Suprapubic skin (tissue), 4 donors: ENCODE measurements around the gene INAVA. TPM values are rescaled to one million over a fixed set of nuclear protein-coding genes. Genes with fewer than 3 reads are reported as not detected.
"Not testable (repeated sequence)": the region's sequence is repeated elsewhere in the genome, so short reads cannot be mapped to it uniquely, and the experiment has no call there.

Source experiments
- DNase-seq, 2 donors: peaks; one replicate each; pipeline ENCODE4 v3.0.0-alpha.2; 2019; ENCODE audit warnings: low spot score in 2 of 2
- H3K27ac ChIP-seq: fragments of 200-600 bp; sonication (generic); one replicate; pipeline ENCODE4 v1.5.1; 2019
- H3K27me3 ChIP-seq: fragments of 200-600 bp; sonication (generic); one replicate; pipeline ENCODE4 v1.5.1; 2019
- H3K36me3 ChIP-seq: fragments of 200-600 bp; sonication (generic); one replicate; pipeline ENCODE4 v1.5.1; 2019
- H3K4me1 ChIP-seq: fragments of 200-600 bp; sonication (generic); one replicate; pipeline ENCODE4 v1.5.1; 2019
- H3K4me3 ChIP-seq: fragments of 200-600 bp; sonication (generic); one replicate; pipeline ENCODE4 v1.5.1; 2019; ENCODE audit warnings: mild to moderate bottlenecking
- H3K9me3 ChIP-seq: fragments of 200-600 bp; sonication (generic); one replicate; pipeline ENCODE4 v1.5.1; 2019
- EP300 ChIP-seq: sonication (generic); formaldehyde crosslinking; IDR thresholded peaks from one replicate; pipeline ENCODE4 v1.6.1; 2017; ENCODE audit warnings: antibody characterized with exemption
- POLR2A ChIP-seq, 2 donors: fragments of 450-650 bp; IDR thresholded peaks; one replicate each; pipeline ENCODE4 v1.6.1; 2017; ENCODE audit warnings: antibody characterized with exemption in 2 of 2, mild to moderate bottlenecking in 2 of 2, moderate library complexity in 2 of 2
- POLR2AphosphoS5 ChIP-seq, 3 donors: sonication (generic); formaldehyde crosslinking; IDR thresholded peaks; one replicate each; pipeline ENCODE4 v1.6.1; 2017; ENCODE audit warnings: antibody characterized with exemption in 3 of 3
- WGBS: methylation state at CpG from one replicate; pipeline ENCODE4 v1.1.5; 2018; 5-methylcytosine and 5-hydroxymethylcytosine counted together
- total RNA-seq, 4 donors: library from RNA; depleted of rRNA; stranded (reverse); fragments of >200 nt; gene quantifications; one replicate each; pipeline ENCODE4 v1.1.0, GENCODE V29; 2016
- TF ChIP-seq, protein P1 (sequence below), 2 donors: fragments of 200-600 bp in 1 of 2; fragments of 450-650 bp in 1 of 2; sonication (generic) in 1 of 2; IDR thresholded peaks; one replicate each; pipeline ENCODE4 v1.5.1; 2016 to 2019; ENCODE audit warnings: antibody characterized with exemption in 2 of 2, mild to moderate bottlenecking in 1 of 2, moderate library complexity in 1 of 2

The INAVA gene
- total RNA-seq, 4 donors from 2014 or later = 110 to 137 (median 117) TPM

DNA sequence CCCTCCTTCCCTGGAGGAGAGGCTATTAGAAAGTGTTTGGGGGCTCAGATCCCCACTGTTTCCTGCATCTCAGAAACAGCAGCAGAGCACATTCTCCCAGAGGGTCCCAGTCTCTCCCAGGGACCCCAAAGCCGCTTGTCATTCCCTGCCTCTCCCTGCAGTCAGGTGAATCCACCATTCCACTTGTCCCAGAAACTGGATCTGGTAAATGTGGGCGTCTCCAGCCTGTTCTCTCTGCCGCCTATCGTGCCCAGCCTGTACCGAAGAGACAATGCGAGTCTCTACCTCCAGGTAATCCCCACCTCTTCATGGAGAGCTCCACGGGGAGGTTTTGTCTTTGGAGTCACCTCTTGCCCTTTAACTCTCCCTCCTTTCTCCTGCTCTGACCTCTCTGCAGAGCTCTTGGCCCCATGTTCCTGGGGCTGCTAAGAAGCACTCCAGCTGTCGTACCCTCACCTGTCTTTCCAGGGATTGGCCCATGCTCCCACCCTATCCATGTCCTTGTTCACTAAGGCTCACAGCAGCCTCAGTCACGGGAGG lies 26.9 kb downstream of the INAVA start:
- Histone ChIP-seq H3K36me3 (no peaks in the 10 kb centered on the region), H3K4me3 (no peak overlapping the region), H3K4me1 (peaks cover 8% of the 10 kb centered on the region), H3K9me3 (no peaks in the 10 kb centered on the region), H3K27me3 (no peaks in the 10 kb centered on the region), H3K27ac (no peak overlapping the region)
- 80% methylated on average over 9 of the region's 9 CpGs for WGBS
- TF ChIP-seq POLR2A (IDR thresholded peaks at IDR 0.05) = no peak
- no peak for TF ChIP-seq EP300
- TF ChIP-seq, protein P1, sequence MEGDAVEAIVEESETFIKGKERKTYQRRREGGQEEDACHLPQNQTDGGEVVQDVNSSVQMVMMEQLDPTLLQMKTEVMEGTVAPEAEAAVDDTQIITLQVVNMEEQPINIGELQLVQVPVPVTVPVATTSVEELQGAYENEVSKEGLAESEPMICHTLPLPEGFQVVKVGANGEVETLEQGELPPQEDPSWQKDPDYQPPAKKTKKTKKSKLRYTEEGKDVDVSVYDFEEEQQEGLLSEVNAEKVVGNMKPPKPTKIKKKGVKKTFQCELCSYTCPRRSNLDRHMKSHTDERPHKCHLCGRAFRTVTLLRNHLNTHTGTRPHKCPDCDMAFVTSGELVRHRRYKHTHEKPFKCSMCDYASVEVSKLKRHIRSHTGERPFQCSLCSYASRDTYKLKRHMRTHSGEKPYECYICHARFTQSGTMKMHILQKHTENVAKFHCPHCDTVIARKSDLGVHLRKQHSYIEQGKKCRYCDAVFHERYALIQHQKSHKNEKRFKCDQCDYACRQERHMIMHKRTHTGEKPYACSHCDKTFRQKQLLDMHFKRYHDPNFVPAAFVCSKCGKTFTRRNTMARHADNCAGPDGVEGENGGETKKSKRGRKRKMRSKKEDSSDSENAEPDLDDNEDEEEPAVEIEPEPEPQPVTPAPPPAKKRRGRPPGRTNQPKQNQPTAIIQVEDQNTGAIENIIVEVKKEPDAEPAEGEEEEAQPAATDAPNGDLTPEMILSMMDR (IDR thresholded peaks at IDR 0.05) = no peak
- no peak for TF ChIP-seq POLR2AphosphoS5 (IDR thresholded peaks at IDR 0.05)
- DNase-seq = peak; percentile 16 to 44

DNA sequence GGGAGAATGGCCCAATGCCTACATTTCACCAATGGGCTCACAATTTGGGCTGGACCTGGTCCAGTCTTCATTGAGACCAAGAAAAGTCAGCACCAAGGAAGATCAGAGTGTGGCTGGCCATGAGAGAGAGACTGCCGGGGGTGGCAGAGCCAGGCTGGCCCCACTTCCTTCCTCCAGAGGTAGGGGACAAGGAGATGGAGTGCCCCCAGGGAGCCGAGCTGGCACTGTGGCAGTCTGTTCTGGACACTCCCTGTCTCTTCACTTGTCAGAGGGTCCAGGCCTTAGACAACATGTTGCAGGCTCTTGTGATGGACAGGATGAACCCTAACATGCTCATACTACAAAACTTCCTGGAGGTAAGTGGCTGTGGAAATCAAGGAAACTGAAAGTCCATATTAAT lies 27.7 kb downstream of the INAVA start:
- H3K36me3 ChIP-seq = no peaks in the 10 kb centered on the region
- H3K27ac ChIP-seq = no peak overlapping the region
- no peaks in the 10 kb centered on the region for H3K9me3 ChIP-seq
- no peak overlapping the region for H3K4me3 ChIP-seq
- 82% methylated on average over 2 of the region's 2 CpGs for WGBS
- TF ChIP-seq POLR2A (IDR thresholded peaks at IDR 0.05) = no peak
- no peak for TF ChIP-seq EP300
- TF ChIP-seq, protein P1 (IDR thresholded peaks at IDR 0.05) = no peak
- TF ChIP-seq POLR2AphosphoS5 (IDR thresholded peaks at IDR 0.05) = no peak
- H3K27me3 ChIP-seq = no peaks in the 10 kb centered on the region
- peaks cover under 1% of the 10 kb centered on the region for H3K4me1 ChIP-seq
- peak in 1 of 2 donors; percentile 46 for DNase-seq

DNA sequence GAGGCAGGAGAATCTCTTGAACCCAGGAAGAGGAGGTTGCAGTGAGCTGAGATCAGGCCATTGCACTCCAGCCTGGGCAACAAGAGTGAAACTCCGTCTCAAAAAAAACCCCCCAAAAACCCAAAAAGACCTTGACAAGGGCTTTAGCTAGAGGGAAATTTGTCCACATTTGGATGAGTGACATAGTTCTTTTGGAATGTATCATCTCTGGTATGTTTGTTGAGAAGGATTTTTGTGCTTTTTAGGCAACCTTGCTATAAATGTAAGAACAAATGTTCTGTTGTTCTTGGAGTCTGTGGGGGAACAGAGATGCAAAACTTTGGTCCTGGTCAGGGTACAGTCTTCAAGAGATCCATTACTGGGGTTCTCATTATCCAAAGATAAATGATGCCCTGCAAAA lies 28.9 kb downstream of the INAVA start:
- no peak overlapping the region for H3K27ac ChIP-seq
- H3K9me3 ChIP-seq = no peaks in the 10 kb centered on the region
- no peak for DNase-seq
- H3K4me1 ChIP-seq = no peaks in the 10 kb centered on the region
- WGBS = 50% methylated on average over 1 of the region's 1 CpG
- H3K4me3 ChIP-seq = no peak overlapping the region
- no peaks in the 10 kb centered on the region for H3K27me3 ChIP-seq
- no peaks in the 10 kb centered on the region for H3K36me3 ChIP-seq
- TF ChIP-seq, protein P1 (IDR thresholded peaks at IDR 0.05) = no peak
- TF ChIP-seq POLR2A (IDR thresholded peaks at IDR 0.05) (no peak), EP300 (no peak), POLR2AphosphoS5 (IDR thresholded peaks at IDR 0.05) (no peak)

DNA sequence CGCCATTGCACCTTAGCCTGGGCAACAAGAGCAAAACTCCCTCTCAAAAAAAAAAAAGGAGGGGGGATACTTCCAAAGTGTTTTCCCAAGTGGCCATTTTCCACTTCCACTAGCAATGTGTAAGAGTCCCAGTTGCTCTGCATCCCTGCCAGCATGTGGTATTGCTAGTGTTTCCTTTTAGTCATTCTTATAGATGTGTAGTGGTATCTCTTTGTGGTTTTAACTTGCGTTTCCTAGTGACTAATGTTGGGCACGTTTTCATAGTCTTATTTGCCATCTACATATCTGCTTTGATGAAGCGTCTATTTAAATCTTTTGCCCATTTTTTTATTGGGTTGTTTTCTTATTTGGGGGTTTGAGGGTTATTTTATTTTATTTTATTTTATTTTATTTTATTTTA lies 31.1 kb downstream of the INAVA start:
- H3K4me3 ChIP-seq = no peak overlapping the region
- 69% methylated on average over 4 of the region's 4 CpGs for WGBS
- H3K9me3 ChIP-seq = no peaks in the 10 kb centered on the region
- DNase-seq = no peak
- H3K36me3 ChIP-seq = no peaks in the 10 kb centered on the region
- H3K27me3 ChIP-seq = no peaks in the 10 kb centered on the region
- H3K4me1 ChIP-seq = no peaks in the 10 kb centered on the region
- TF ChIP-seq POLR2A (IDR thresholded peaks at IDR 0.05) (no peak), EP300 (no peak), POLR2AphosphoS5 (IDR thresholded peaks at IDR 0.05) (no peak)
- TF ChIP-seq, protein P1 (IDR thresholded peaks at IDR 0.05) = no peak
- H3K27ac ChIP-seq = no peak overlapping the region

DNA sequence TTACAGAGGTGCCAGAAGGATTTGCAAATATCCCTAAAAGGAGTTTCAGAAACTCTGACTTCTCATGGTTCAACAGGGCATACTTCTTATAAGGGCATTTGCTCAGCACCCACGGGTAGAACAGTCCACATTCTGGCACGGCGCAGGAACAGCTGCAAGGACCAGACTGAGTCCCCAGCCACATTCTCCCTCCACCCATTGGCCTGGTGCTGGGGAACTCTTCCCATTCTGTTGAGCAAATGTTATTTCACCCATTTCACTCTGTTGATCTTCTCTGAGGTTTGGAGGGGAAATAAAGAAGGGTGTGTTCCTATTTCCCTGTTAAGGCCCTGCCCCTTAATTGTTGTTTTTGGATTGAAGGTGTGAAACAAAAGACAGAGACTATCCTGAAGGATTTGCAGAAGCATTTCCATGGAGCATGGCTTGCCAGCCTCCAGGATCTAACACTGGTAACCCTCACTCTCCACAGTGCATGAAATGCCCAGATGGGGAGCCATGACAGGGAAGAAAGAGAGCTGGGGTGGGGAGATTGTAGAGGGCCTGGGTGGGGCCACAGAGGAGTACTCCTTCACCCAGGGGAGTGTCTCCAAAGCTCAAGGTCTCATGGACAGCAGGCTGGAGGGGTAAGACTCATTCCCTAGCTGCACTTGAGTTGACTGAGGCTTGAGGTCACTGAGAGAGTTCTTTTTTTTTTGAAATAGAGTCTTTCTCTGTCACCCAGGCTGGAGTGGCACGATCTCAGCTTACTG lies 35.0 kb downstream of the INAVA start:
- H3K27ac ChIP-seq = no peak overlapping the region

DNA sequence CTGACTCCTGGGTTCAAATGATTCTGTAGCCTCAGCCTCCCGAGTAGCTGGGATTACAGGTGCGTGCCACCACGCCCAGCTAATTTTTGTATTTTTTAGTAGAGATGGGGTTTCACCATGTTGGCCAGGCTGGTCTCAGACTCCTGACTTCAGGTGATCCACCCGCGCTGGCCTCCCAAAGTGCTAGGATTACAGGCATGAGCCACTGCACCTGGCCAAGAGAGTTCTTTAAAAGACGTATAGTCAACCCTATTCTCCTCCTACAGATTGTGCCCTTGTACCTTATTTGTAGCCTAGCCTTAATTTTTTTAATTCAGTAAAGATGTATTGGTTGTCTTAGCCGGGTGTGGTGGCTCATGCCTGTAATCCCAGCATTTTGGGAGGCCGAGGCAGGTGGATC lies 35.6 kb downstream of the INAVA start:
- not testable (repeated sequence) for H3K9me3 ChIP-seq, H3K4me1 ChIP-seq, H3K4me3 ChIP-seq, DNase-seq, H3K27me3 ChIP-seq, H3K36me3 ChIP-seq, H3K27ac ChIP-seq
- WGBS = 90% methylated on average over 8 of the region's 8 CpGs

More for the DNA sequence above, 35.0 kb downstream of the INAVA start:
- Histone ChIP-seq H3K4me1 (no peaks in the 10 kb centered on the region), H3K36me3 (no peaks in the 10 kb centered on the region), H3K4me3 (no peak overlapping the region), H3K27me3 (no peaks in the 10 kb centered on the region), H3K9me3 (no peaks in the 10 kb centered on the region)
- DNase-seq = no peak
- TF ChIP-seq POLR2AphosphoS5 (IDR thresholded peaks at IDR 0.05) (no peak), EP300 (no peak), POLR2A (IDR thresholded peaks at IDR 0.05) (no peak)
- TF ChIP-seq, protein P1 (IDR thresholded peaks at IDR 0.05) = no peak
- 73% methylated on average over 4 of the region's 4 CpGs for WGBS
